MCF 10A (cell line): ENCODE data around the gene NANOS2. TPM values are rescaled to one million over a fixed set of nuclear protein-coding genes. Genes with fewer than 3 reads are reported as not detected.

ENCODE experiments used
- Bru-seq: library from RNA; stranded (reverse); fragments of 400-500 nt; gene quantifications from one replicate; lab custom pipeline; 2021; lab: Mats Ljungman, UMichigan
- BruChase-seq, 2 experiments: library from RNA; stranded (reverse); fragments of 400-500 nt; gene quantifications; one replicate each; lab custom pipeline; 2021; lab: Mats Ljungman, UMichigan
- BruUV-seq: library from RNA; stranded (reverse); fragments of 400-500 nt; replicated peaks from 2 replicates; lab custom pipeline; 2021; lab: Mats Ljungman, UMichigan
- CTCF ChIA-PET: fragments of 300-600 bp; sonication (Branson Sonifier 250); formaldehyde crosslinking; extraction: SDS; loops from one replicate; lab custom pipeline; 2021; ENCODE audit warnings: antibody characterized with exemption, inconsistent platforms; lab: Yijun Ruan, JAX
- POLR2A ChIA-PET: fragments of 300-600, 350-650 bp; sonication (Branson Sonifier 250); formaldehyde crosslinking; extraction: SDS; loops from one replicate; lab custom pipeline; 2020; ENCODE audit warnings: antibody characterized with exemption, inconsistent platforms; lab: Yijun Ruan, JAX
- DNase-seq: peaks from one replicate; pipeline ENCODE4 v3.0.0-alpha.2; 2018; ENCODE audit not compliant: unreplicated experiment
- H3K27ac Mint-ChIP-seq: one replicate; pipeline ENCODE4 v1.8.0; 2022; ENCODE audit warnings: mild to moderate bottlenecking, low read depth, mixed read lengths; ENCODE audit not compliant: unreplicated experiment
- H3K27me3 Mint-ChIP-seq: one replicate; pipeline ENCODE4 v1.8.0; 2022; ENCODE audit warnings: mixed read lengths; ENCODE audit not compliant: insufficient read depth, unreplicated experiment
- H3K36me3 Mint-ChIP-seq: one replicate; pipeline ENCODE4 v1.8.0; 2022; ENCODE audit warnings: mild to moderate bottlenecking, moderate library complexity, mixed read lengths; ENCODE audit not compliant: insufficient read depth, unreplicated experiment
- H3K4me1 Mint-ChIP-seq: one replicate; pipeline ENCODE4 v1.8.0; 2022; ENCODE audit warnings: mixed read lengths; ENCODE audit not compliant: insufficient read depth, unreplicated experiment
- H3K4me3 Mint-ChIP-seq: one replicate; pipeline ENCODE4 v1.8.0; 2022; ENCODE audit warnings: mild to moderate bottlenecking, moderate library complexity, mixed read lengths; ENCODE audit not compliant: unreplicated experiment
- H3K9me3 Mint-ChIP-seq: one replicate; pipeline ENCODE4 v1.8.0; 2022; ENCODE audit warnings: mixed read lengths; ENCODE audit not compliant: unreplicated experiment
- intact Hi-C: fragments of 100-400 bp; cut with micrococcal nuclease; formaldehyde crosslinking; loops from 2 replicates; pipeline ENCODE4 v1.14.1; 2022
- long read RNA-seq: library from polyadenylated mRNA; stranded (forward); transcript quantifications from one replicate; pipeline ENCODE4 v2.0.0, GENCODE V29; 2022
- total RNA-seq: library from RNA; stranded (reverse); gene quantifications from 2 replicates; pipeline ENCODE4 v1.2.3, GENCODE V29; 2022
- TF ChIP-seq, protein P1 (sequence below): fragments of 200-600 bp; IDR thresholded peaks from one replicate; pipeline ENCODE4 v1.8.0; 2022; ENCODE audit warnings: antibody characterized with exemption, mild to moderate bottlenecking; ENCODE audit not compliant: unreplicated experiment

The NANOS2 gene
- not detected in 2 replicates for total RNA-seq
- not detected for Bru-seq, nascent RNA
- not detected for BruChase-seq, experiment 1, labeled RNA remaining after a 6-hour chase
- not detected for BruChase-seq, experiment 2, labeled RNA remaining after a 2-hour chase
- long read RNA-seq = 0 reads

DNA sequence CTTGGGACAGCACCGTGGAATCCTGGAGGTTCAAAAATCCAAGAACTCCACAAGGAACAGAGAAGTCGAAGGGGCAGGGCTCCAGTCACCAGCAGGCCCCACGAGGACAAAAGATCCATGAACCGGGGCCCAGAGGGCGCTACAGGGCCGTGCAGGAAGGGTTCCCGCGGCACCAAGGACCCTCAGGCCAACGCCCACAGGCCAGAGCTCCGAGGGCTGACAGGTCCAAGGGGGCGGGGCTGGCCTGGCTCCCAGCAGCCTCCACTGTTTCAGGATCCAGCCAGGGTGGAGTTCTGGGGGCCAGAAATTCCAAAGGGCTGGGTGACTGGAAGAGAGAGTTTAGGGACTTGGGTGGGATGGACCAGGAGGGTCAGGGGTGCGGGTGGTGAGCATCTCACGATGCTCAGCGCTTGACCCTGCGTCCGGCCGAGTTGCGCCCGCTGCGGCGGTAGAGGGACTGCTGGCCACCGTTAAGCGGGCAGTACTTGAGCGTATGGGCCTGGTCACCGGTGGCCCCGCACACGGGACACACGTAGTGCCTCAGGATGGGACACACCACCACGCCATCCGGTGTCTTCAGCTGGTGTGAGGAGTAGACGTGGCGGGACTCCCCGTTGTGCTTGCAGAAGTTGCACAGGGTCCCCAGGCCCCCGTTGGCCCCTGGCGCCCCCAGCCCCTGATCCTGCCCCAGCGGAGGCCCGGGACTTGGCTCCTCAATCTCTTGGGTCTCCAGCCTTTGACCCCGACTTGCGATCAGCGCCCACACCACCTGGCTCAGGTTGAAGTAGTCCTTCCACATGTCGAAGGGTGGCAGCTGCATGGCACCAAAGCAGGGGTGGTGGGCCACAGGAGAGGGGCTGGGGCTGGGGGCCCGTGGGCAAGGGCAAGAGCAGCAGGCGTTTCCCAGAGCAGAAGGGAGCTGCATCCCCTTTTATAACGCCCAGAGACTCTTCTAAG is at the start of gene NANOS2:
TSS of gene NANOS2 (minus strand) at position 905 of the 957 bp plus-strand sequence. CDS start at position 820, 85 bp downstream.
- H3K4me1 Mint-ChIP-seq = no peaks in the 10 kb centered on the region
- H3K36me3 Mint-ChIP-seq = no peaks in the 10 kb centered on the region
- no TSS peak for BruUV-seq
- no peak for DNase-seq
- no peaks in the 10 kb centered on the region for H3K9me3 Mint-ChIP-seq
- intact Hi-C loops = no loop called here
- TF ChIP-seq, protein P1, sequence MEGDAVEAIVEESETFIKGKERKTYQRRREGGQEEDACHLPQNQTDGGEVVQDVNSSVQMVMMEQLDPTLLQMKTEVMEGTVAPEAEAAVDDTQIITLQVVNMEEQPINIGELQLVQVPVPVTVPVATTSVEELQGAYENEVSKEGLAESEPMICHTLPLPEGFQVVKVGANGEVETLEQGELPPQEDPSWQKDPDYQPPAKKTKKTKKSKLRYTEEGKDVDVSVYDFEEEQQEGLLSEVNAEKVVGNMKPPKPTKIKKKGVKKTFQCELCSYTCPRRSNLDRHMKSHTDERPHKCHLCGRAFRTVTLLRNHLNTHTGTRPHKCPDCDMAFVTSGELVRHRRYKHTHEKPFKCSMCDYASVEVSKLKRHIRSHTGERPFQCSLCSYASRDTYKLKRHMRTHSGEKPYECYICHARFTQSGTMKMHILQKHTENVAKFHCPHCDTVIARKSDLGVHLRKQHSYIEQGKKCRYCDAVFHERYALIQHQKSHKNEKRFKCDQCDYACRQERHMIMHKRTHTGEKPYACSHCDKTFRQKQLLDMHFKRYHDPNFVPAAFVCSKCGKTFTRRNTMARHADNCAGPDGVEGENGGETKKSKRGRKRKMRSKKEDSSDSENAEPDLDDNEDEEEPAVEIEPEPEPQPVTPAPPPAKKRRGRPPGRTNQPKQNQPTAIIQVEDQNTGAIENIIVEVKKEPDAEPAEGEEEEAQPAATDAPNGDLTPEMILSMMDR = no peak
- H3K4me3 Mint-ChIP-seq = no peak within 1 kb of the TSS
- ChIA-PET CTCF (interaction anchor here (0.6 kb wide), 1 partner anchor 93 kb away, joined by 3 read pairs; no protein-coding TSS in a partner anchor), POLR2A (no interaction called here)
- peaks cover 14% of the 10 kb centered on the region for H3K27me3 Mint-ChIP-seq
- no peak within 1 kb of the TSS for H3K27ac Mint-ChIP-seq

- no peak for DNase-seq
- CTCF ChIA-PET = no interaction called here
- POLR2A ChIA-PET = interaction anchor here (0.7 kb wide), 1 partner anchor 59 kb away, joined by 3 read pairs; the partner anchor contains the start of gene MYPOP
- Mint-ChIP-seq H3K36me3 (no peaks in the 10 kb centered on the region), H3K4me3 (no peak overlapping the region), H3K9me3 (no peaks in the 10 kb centered on the region), H3K4me1 (peaks cover 21% of the 10 kb centered on the region), H3K27me3 (peaks cover 42% of the 10 kb centered on the region), H3K27ac (no peak overlapping the region)
- BruUV-seq = no TSS peak
- intact Hi-C loops = no loop called here
- TF ChIP-seq, protein P1 = no peak
These were observed 47.4 kb upstream of the NANOS2 start for GRCh38 chr19:45962021-45962420.

- Mint-ChIP-seq H3K4me3 (no peak overlapping the region), H3K4me1 (peaks cover 21% of the 10 kb centered on the region), H3K9me3 (no peaks in the 10 kb centered on the region), H3K27ac (peak overlapping the region; percentile 1), H3K36me3 (no peaks in the 10 kb centered on the region), H3K27me3 (peaks cover 30% of the 10 kb centered on the region)
- ChIA-PET POLR2A (no interaction called here), CTCF (no interaction called here)
- intact Hi-C loops = no loop called here
- peak; percentile 23 for DNase-seq
- no TSS peak for BruUV-seq
- TF ChIP-seq, protein P1 = no peak
These were observed 46.1 kb upstream of the NANOS2 start for GRCh38 chr19:45960595-45961235.
